DND-41 (cell line): ENCODE data around the gene SLC12A7.

Experiments used
- EZH2 ChIP-seq: IDR thresholded peaks from 3 replicates; pipeline ENCODE4 v1.6.1; 2012; ENCODE audit warnings: borderline replicate concordance, low read depth, mild to moderate bottlenecking, moderate library complexity, low read length, inconsistent platforms; ENCODE audit not compliant: severe bottlenecking
- TF ChIP-seq, protein P1 (sequence below): IDR thresholded peaks from 2 replicates; pipeline ENCODE4 v1.5.1; 2012; ENCODE audit warnings: borderline replicate concordance, low read length, moderate library complexity, mild to moderate bottlenecking; ENCODE audit not compliant: poor library complexity, severe bottlenecking; ENCODE audit errors: extremely low read depth

DNA sequence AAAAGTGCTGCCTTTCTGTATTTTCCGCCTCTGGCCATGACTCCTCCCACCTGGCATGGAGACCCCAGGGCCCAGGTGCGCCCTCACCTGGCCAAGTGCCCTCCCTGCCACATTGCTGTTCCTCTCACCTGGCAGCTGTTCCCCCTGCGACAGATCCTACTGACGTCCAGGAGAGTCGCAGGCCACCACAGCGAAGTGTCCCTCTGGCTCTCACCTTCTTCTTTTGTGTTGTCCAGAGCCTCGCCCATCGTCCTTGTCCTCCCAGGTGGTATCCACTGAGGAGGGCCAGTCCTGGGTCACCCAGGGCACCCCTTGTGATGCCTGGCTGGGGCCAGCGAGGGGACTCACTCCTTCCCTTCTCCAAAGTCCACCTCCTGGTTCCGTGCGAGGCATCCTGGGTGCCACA lies 100.6 kb downstream of the SLC12A7 start:
- TF ChIP-seq, protein P1, sequence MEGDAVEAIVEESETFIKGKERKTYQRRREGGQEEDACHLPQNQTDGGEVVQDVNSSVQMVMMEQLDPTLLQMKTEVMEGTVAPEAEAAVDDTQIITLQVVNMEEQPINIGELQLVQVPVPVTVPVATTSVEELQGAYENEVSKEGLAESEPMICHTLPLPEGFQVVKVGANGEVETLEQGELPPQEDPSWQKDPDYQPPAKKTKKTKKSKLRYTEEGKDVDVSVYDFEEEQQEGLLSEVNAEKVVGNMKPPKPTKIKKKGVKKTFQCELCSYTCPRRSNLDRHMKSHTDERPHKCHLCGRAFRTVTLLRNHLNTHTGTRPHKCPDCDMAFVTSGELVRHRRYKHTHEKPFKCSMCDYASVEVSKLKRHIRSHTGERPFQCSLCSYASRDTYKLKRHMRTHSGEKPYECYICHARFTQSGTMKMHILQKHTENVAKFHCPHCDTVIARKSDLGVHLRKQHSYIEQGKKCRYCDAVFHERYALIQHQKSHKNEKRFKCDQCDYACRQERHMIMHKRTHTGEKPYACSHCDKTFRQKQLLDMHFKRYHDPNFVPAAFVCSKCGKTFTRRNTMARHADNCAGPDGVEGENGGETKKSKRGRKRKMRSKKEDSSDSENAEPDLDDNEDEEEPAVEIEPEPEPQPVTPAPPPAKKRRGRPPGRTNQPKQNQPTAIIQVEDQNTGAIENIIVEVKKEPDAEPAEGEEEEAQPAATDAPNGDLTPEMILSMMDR: peak; percentile 70
- no peak for TF ChIP-seq EZH2
